Measurements from ENCODE around the gene ALDH7A1. TPM values are rescaled to one million over a fixed set of nuclear protein-coding genes. Genes with fewer than 3 reads are reported as not detected.
"Not testable (repeated sequence)": the region's sequence is repeated elsewhere in the genome, so short reads cannot be mapped to it uniquely, and the experiment has no call there.

ALDH7A1 gene
- total and polyA plus RNA-seq, 2 donors (not counting 1 experiment from before 2014, with no cell fraction given): 0.78 to 3.3 TPM

GRCh38 chr5:126561908-126562307 lies 33.1 kb downstream of the ALDH7A1 start:
- Histone ChIP-seq H3K9ac (ENCODE audit: low read length) (no peak overlapping the region), H3K27ac (ENCODE audit: low read length in 2 of 2) (no peak overlapping the region), H4K20me1 (ENCODE audit: control insufficient read depth, insufficient read depth, low read length, poor library complexity, severe bottlenecking) (no peaks in the 10 kb centered on the region), H3K79me2 (ENCODE audit: control insufficient read depth, insufficient read depth, low read length) (no peaks in the 10 kb centered on the region), H3K4me1 (ENCODE audit: control insufficient read depth in 2 of 2, insufficient read depth in 2 of 2, low read length in 2 of 2) (no peaks in the 10 kb centered on the region), H3K9me3 (ENCODE audit: control extremely low read depth in 1 of 3, control insufficient read depth in 2 of 3, insufficient read depth in 1 of 3, low read length in 2 of 3) (no peaks in the 10 kb centered on the region), H3K27me3 (replicated peaks in 1 of 4; ENCODE audit: control extremely low read depth in 1 of 4, control insufficient read depth in 3 of 4, insufficient read depth in 4 of 4, low read length in 3 of 4) (no peaks in the 10 kb centered on the region), H3K36me3 (replicated peaks in 1 of 2; ENCODE audit: control extremely low read depth in 1 of 2, control insufficient read depth in 1 of 2, extremely low read depth in 1 of 2, insufficient read depth in 2 of 2, low read length in 1 of 2) (no peaks in the 10 kb centered on the region), H3K4me3 (ENCODE audit: control extremely low read depth in 1 of 5, extremely low read depth in 1 of 5, insufficient read depth in 1 of 5, low read depth in 2 of 5, low read length in 4 of 5) (no peak overlapping the region), H3K4me2 (replicated peaks; ENCODE audit: low read depth, low read length, poor library complexity, severe bottlenecking) (no peak overlapping the region), H2AFZ (ENCODE audit: insufficient read depth, low read depth, low read length, poor library complexity, severe bottlenecking) (no peak overlapping the region)
- WGBS (ENCODE audit: insufficient coverage): no CpG with 5 or more reads among the region's 1 CpG
- no peak overlapping the region for H3K4me3 Mint-ChIP-seq
- H3K27ac Mint-ChIP-seq: no peak overlapping the region
- ChIA-PET POLR2A (no interaction called here), CTCF (interaction anchor here (0.6 kb wide), 1 partner anchor 594 kb away, joined by 3 read pairs; no protein-coding TSS in a partner anchor)
- intact Hi-C loops (cut with micrococcal nuclease): no loop called here
- DNase-seq (no peak), ATAC-seq (ENCODE audit: low read depth) (no peak)
- TF ChIP-seq EZH2 (IDR thresholded peaks at IDR 0.05; ENCODE audit: borderline replicate concordance, insufficient read depth, low read depth, low read length, poor library complexity, severe bottlenecking): no peak
- no peak for TF ChIP-seq CTCF (IDR thresholded peaks at IDR 0.05)
- no peaks in the 10 kb centered on the region for H3K27me3 Mint-ChIP-seq
- no peaks in the 10 kb centered on the region for H3K4me1 Mint-ChIP-seq
- H3K9me3 Mint-ChIP-seq (ENCODE audit: insufficient read depth): no peaks in the 10 kb centered on the region

GRCh38 chr5:126555101-126555500 lies 39.9 kb downstream of the ALDH7A1 start:
- H3K9ac ChIP-seq (ENCODE audit: low read length); POLR2A ChIA-PET; H2AFZ ChIP-seq (ENCODE audit: insufficient read depth, low read depth, low read length, poor library complexity, severe bottlenecking); H3K4me1 Mint-ChIP-seq; ATAC-seq (ENCODE audit: low read depth); intact Hi-C loops (cut with micrococcal nuclease); H3K4me1 ChIP-seq (ENCODE audit: control insufficient read depth in 2 of 2, insufficient read depth in 2 of 2, low read length in 2 of 2); H3K27ac Mint-ChIP-seq; DNase-seq; H3K4me2 ChIP-seq (replicated peaks; ENCODE audit: low read depth, low read length, poor library complexity, severe bottlenecking); H3K27ac ChIP-seq (ENCODE audit: low read length in 2 of 2); H3K9me3 Mint-ChIP-seq (ENCODE audit: insufficient read depth); H3K79me2 ChIP-seq (ENCODE audit: control insufficient read depth, insufficient read depth, low read length); H3K4me3 ChIP-seq (ENCODE audit: control extremely low read depth in 1 of 5, extremely low read depth in 1 of 5, insufficient read depth in 1 of 5, low read depth in 2 of 5, low read length in 4 of 5); H4K20me1 ChIP-seq (ENCODE audit: control insufficient read depth, insufficient read depth, low read length, poor library complexity, severe bottlenecking); H3K36me3 ChIP-seq (replicated peaks in 1 of 2; ENCODE audit: control extremely low read depth in 1 of 2, control insufficient read depth in 1 of 2, extremely low read depth in 1 of 2, insufficient read depth in 2 of 2, low read length in 1 of 2); H3K27me3 ChIP-seq (replicated peaks in 1 of 4; ENCODE audit: control extremely low read depth in 1 of 4, control insufficient read depth in 3 of 4, insufficient read depth in 4 of 4, low read length in 3 of 4); CTCF ChIA-PET; H3K27me3 Mint-ChIP-seq; H3K4me3 Mint-ChIP-seq; H3K9me3 ChIP-seq (ENCODE audit: control extremely low read depth in 1 of 3, control insufficient read depth in 2 of 3, insufficient read depth in 1 of 3, low read length in 2 of 3): not testable (repeated sequence)
- 80% methylated on average over 9 of the region's 9 CpGs for WGBS (ENCODE audit: insufficient coverage)

Measured in B cell (primary cell).